ENCODE results near the gene GZF1.

- TF ChIP-seq CTCF (conservative IDR thresholded peaks at IDR 0.05) (no peak), ZFX (IDR thresholded peaks at IDR 0.05) (no peak)
Observed at GRCh38 chr20:23363257-23363649, 1.3 kb downstream of the GZF1 start.

Data from C4-2B (cell line).